ENCODE data around the gene NUTF2. TPM values are rescaled to one million over a fixed set of nuclear protein-coding genes. Genes with fewer than 3 reads are reported as not detected.

Gene NUTF2
- total RNA-seq, 1 donor from 2014 or later: 214 TPM

DNA sequence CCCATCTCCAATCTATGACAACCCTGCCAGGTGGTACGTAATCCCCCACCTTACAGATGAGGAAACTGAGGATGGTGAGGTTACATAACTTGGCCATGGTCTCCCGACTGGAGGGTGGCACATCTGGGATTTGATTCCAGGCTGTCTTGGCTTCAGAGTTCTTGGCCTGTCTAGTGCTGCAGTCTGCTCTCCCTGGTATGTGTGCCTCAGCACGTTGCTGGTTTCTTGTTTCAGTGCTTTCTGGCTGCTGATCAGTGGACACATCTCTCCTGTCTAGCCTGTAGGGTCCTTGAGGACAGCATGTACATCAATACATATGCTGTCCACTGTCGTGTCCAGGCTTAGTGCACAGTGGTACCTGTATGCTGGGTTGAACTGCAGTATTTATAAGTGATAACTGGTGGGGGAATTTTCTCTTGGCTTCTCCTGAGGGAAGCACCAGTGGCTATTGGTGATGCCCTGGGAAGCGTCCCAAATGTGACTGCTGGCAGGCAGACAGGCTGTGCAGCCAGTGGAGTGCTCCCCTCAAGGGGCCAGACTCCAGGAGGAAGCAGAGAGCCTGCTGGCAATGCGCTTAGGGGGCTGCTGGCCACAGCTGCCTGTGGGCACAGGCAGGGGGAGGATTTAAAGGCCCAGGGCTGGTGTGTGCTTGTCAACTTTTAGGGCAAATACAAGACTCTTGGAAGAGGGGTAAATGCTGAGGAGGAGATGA is 70.6 kb downstream of the NUTF2 start:
- no peak for DNase-seq (ENCODE audit: low read depth in 2 of 2)

DNA sequence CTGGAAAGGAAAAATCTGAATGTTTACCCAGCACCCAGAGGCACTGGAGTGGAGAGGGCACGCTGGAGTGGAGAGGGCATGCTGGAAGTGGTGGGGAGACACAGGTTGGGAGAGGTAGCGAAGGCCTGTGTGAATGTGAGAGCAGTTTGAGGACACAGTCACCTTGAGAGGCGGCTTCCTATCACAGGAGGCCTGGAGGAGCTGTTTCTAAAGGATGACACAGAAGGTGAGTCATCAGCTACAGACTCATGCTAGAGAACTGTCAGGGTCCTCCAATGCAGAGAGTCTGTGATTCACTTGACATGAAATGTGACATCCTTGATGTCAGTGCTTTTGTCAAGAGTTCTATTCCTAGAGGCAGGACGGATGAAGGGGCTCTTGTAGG is 71.1 kb downstream of the NUTF2 start:
- peak in 1 of 2 donors; percentile 69 for DNase-seq (ENCODE audit: low read depth in 2 of 2)

DNA sequence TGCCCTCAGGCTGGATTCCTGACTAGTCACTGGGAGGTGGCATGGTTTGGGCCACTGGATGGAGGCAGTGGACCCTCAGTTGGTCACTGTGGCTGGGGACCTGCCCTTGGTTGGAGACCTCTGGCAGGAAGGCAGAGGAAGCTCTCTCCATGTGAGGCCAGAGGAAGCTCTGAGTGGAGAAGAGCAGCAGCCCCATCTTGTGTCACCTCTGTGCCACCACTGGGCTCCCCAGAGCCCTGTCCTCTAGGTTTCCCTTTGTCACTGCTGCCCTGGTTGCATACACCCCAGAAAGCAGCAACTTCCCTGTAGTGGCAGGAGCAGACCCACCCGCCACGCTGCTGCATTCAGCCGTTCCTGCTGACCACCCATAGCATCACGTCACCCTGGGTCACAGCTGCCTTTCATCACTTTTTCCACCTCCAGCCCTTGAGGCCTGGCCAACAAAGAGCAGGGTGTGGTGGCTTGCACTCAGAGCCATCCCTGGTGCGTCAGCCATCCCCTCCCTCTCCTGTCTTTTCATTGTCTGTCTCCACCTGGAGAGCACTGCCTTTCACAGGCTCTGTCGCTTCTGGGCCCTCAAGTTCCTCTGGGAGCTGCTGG is 73.0 kb downstream of the NUTF2 start:
- no peak for DNase-seq (ENCODE audit: low read depth in 2 of 2)

Other genes starting within 250 kb of the NUTF2 start
- 0.26 and 0.63 TPM in 2 replicates for gene CARMIL2, start 201.8 kb upstream of the NUTF2 start, total RNA-seq
- gene ACD, start 186.7 kb upstream of the NUTF2 start, total RNA-seq: 10.5 and 11.4 TPM in 2 replicates
- gene PARD6A, start 186.0 kb upstream of the NUTF2 start, total RNA-seq: 2.0 and 2.3 TPM in 2 replicates
- gene ENKD1, start 180.2 kb upstream of the NUTF2 start, total RNA-seq: 11.4 and 12.9 TPM in 2 replicates
- 3.2 and 3.3 TPM in 2 replicates for gene C16orf86, start 180.1 kb upstream of the NUTF2 start, total RNA-seq
- 49.2 and 78.0 TPM in 2 replicates for gene GFOD2, start 127.6 kb upstream of the NUTF2 start, total RNA-seq
- gene RANBP10, start 40.4 kb upstream of the NUTF2 start, total RNA-seq: 5.0 and 11.4 TPM in 2 replicates
- gene TSNAXIP1, start 40.0 kb upstream of the NUTF2 start, total RNA-seq: 0.26 and 0.51 TPM in 2 replicates
- 30.2 and 40.0 TPM in 2 replicates for gene THAP11, start 4.6 kb upstream of the NUTF2 start, total RNA-seq
- 14.5 and 20.0 TPM in 2 replicates for gene CENPT, start 760 bp downstream of the NUTF2 start, total RNA-seq
- 52.2 and 64.1 TPM in 2 replicates for gene EDC4, start 26.1 kb downstream of the NUTF2 start, total RNA-seq
- gene NRN1L, start 38.0 kb downstream of the NUTF2 start, total RNA-seq: 0.13 TPM in 2 replicates
- gene PSKH1, start 46.3 kb downstream of the NUTF2 start, total RNA-seq: 8.7 and 17.6 TPM in 2 replicates
- gene CTRL, start 84.9 kb downstream of the NUTF2 start, total RNA-seq: 0.25 and 0.26 TPM in 2 replicates
- gene PSMB10, start 89.9 kb downstream of the NUTF2 start, total RNA-seq: 76.5 and 89.4 TPM in 2 replicates
- 1.8 and 5.7 TPM in 2 replicates for gene LCAT, start 97.2 kb downstream of the NUTF2 start, total RNA-seq
- gene SLC12A4, start 121.7 kb downstream of the NUTF2 start, total RNA-seq: 46.7 and 97.0 TPM in 2 replicates
- 0.13 TPM in 1 of 2 replicates, not detected in the other for gene DPEP3, start 133.6 kb downstream of the NUTF2 start, total RNA-seq
- gene DPEP2, start 152.6 kb downstream of the NUTF2 start, total RNA-seq: 4.1 and 25.5 TPM in 2 replicates
- gene DPEP2NB, start 169.0 kb downstream of the NUTF2 start, total RNA-seq: not detected in 2 replicates
- gene DDX28, start 176.3 kb downstream of the NUTF2 start, total RNA-seq: 14.5 and 27.6 TPM in 2 replicates
- gene DUS2, start 176.4 kb downstream of the NUTF2 start, total RNA-seq: 19.4 and 22.5 TPM in 2 replicates
- gene NFATC3, start 238.4 kb downstream of the NUTF2 start, total RNA-seq: 15.7 and 24.9 TPM in 2 replicates

Measured in dermis microvascular lymphatic vessel endothelial cell (primary cell).